Nephron (organoid): ENCODE results near the gene CTR9.
A peak's percentile ranks its signal among the peaks of the same experiment; 100 is the strongest.
"Not testable (repeated sequence)": the region's sequence is repeated elsewhere in the genome, so short reads cannot be mapped to it uniquely, and the experiment has no call there.

Source experiments
- H3K27ac Mint-ChIP-seq, 3 experiments: 2 replicates each; pipeline ENCODE4 v1.8.0; 2020; ENCODE audit warnings: mixed read lengths in 3 of 3, mild to moderate bottlenecking in 2 of 3, moderate library complexity in 1 of 3
- H3K27me3 Mint-ChIP-seq: 2 replicates; pipeline ENCODE4 v1.8.0; 2021; ENCODE audit warnings: low read depth, mild to moderate bottlenecking, moderate library complexity, mixed read lengths
- H3K36me3 Mint-ChIP-seq: 2 replicates; pipeline ENCODE4 v1.8.0; 2020; ENCODE audit warnings: low read depth, mixed read lengths
- H3K4me1 Mint-ChIP-seq: 2 replicates; pipeline ENCODE4 v1.8.0; 2020; ENCODE audit warnings: mixed read lengths
- H3K4me3 Mint-ChIP-seq, 3 experiments: 2 replicates each; pipeline ENCODE4 v1.8.0; 2020; ENCODE audit warnings: mild to moderate bottlenecking in 3 of 3, mixed read lengths in 3 of 3, moderate library complexity in 2 of 3
- H3K9me3 Mint-ChIP-seq: 2 replicates; pipeline ENCODE4 v1.8.0; 2020; ENCODE audit warnings: mixed read lengths
- TF ChIP-seq, protein P1 (sequence below), 3 experiments: fragments of 200-600 bp; sonication (generic); IDR thresholded peaks; one replicate each; pipeline ENCODE4 v1.5.0; 2021; ENCODE audit warnings: antibody characterized with exemption in 3 of 3; ENCODE audit not compliant: unreplicated experiment in 3 of 3

The CTR9 gene

DNA sequence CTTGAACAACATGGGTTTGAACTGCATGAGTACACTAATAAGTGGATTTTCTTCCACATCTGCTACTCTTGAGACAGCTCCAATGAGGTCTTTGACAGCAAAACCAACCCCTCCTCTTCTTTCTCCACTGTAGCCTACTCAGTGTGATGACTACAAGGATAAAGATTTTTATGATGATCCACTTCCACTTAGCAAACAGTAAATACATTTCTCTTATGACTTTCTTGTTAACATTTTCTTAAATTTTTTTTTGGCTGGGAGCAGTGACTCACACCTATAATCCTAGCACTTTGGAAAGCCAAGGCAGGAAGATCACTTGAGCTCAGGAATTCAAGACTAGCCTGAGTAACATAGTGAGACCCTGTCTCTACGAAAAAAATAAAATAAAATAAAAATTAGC, 67.5 kb downstream of the CTR9 start:
- H3K9me3 Mint-ChIP-seq, result no peaks in the 10 kb centered on the region
- no peaks in the 10 kb centered on the region for H3K27me3 Mint-ChIP-seq
- H3K4me3 Mint-ChIP-seq, result no peak overlapping the region
- no peak overlapping the region for H3K27ac Mint-ChIP-seq
- peaks cover 3% of the 10 kb centered on the region for H3K36me3 Mint-ChIP-seq
- peaks cover 9% of the 10 kb centered on the region for H3K4me1 Mint-ChIP-seq
- TF ChIP-seq, protein P1, sequence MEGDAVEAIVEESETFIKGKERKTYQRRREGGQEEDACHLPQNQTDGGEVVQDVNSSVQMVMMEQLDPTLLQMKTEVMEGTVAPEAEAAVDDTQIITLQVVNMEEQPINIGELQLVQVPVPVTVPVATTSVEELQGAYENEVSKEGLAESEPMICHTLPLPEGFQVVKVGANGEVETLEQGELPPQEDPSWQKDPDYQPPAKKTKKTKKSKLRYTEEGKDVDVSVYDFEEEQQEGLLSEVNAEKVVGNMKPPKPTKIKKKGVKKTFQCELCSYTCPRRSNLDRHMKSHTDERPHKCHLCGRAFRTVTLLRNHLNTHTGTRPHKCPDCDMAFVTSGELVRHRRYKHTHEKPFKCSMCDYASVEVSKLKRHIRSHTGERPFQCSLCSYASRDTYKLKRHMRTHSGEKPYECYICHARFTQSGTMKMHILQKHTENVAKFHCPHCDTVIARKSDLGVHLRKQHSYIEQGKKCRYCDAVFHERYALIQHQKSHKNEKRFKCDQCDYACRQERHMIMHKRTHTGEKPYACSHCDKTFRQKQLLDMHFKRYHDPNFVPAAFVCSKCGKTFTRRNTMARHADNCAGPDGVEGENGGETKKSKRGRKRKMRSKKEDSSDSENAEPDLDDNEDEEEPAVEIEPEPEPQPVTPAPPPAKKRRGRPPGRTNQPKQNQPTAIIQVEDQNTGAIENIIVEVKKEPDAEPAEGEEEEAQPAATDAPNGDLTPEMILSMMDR (IDR thresholded peaks at IDR 0.05; ENCODE audit: unreplicated experiment in 3 of 3), result no peak

DNA sequence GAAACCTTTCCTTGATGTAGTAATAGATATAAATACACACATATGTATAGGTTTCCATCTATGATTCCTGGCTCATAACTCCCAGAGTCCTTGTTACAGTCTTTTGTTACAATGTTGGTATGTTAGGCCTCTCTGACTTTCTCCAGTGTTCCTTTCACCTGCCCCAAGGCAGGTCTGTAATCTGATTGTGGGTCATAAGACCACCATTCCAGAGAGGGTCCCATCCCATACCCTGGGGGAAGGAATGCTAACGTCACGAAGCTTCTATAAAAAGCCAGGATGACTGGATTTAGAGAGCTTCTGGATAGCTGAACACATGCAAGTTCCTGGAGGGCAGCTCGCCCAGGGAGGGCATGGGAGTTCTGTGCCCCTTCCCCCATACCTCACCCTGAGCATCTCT, 71.4 kb downstream of the CTR9 start:
- not testable (repeated sequence) for H3K27me3 Mint-ChIP-seq, H3K27ac Mint-ChIP-seq, H3K4me3 Mint-ChIP-seq, H3K36me3 Mint-ChIP-seq, H3K9me3 Mint-ChIP-seq
- H3K4me1 Mint-ChIP-seq, result peaks cover 15% of the 10 kb centered on the region

DNA sequence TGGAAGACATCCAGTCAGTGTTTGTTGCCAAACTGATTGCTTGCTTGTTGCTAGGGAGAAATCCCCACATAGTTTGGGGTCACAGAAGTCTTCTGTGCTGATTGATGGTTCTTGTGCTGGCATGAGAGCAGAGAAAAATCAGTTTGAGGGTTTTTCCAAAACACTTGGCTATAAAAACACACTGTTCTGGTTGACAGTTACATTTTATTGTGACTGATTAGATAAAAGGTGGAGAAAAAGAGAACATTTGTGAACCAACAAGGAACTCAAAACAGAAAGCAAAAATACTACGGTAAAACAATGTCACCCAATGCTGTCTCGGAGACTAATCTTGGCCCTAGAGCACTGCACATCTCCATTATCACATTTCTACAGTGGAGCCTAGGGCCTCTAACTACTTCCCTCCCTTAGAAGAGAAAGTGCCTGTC, 72.1 kb downstream of the CTR9 start:
- Mint-ChIP-seq H3K36me3 (peaks cover 3% of the 10 kb centered on the region), H3K4me1 (peaks cover 15% of the 10 kb centered on the region), H3K27ac (peak overlapping the region; percentile 6 to 82 (median 77)), H3K27me3 (no peaks in the 10 kb centered on the region), H3K9me3 (no peaks in the 10 kb centered on the region), H3K4me3 (no peak overlapping the region)
- TF ChIP-seq, protein P1 (IDR thresholded peaks at IDR 0.05; ENCODE audit: unreplicated experiment in 3 of 3), result no peak

DNA sequence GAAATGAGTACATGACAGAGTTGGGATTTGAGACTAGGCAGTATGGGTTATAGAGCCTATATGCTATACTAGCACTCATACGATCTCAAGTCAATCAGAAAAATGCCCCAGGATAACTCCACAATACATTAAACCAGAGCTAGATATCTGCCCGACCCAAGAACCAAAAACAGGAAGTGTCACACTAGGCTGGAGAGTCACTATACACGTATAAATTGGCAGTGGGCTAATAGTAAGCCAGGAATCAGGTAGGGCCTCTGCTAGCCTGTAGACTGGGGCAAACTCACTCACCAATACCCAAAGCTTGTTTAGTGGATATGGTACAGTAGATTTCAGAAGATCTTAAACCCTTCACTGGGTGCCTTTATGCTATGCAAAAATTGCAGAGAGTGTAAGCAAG, 73.8 kb downstream of the CTR9 start:
- Mint-ChIP-seq H3K4me1 (peaks cover 15% of the 10 kb centered on the region), H3K27ac (no peak overlapping the region), H3K4me3 (no peak overlapping the region), H3K36me3 (peaks cover 3% of the 10 kb centered on the region), H3K27me3 (peaks cover 3% of the 10 kb centered on the region), H3K9me3 (no peaks in the 10 kb centered on the region)
- TF ChIP-seq, protein P1 (IDR thresholded peaks at IDR 0.05; ENCODE audit: unreplicated experiment in 3 of 3), result no peak

DNA sequence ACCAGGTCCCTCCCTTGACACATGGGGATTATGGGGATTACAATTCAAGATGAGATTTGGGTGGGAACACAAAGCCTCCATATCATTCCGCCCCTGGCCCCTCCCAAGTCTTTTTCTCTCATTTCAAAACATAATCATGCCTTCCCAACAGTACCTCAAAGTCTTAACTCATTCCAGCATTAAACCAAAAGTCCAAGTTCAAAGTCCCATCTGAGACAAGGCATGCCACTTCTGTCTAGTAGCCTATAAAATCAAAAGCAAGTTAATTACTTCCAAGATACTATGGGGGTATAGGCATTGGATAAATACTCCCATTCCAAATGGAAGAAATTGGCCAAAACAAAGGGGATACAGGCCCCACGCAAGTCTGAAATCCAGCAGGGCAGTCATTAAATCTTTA, 77.4 kb downstream of the CTR9 start:
- TF ChIP-seq, protein P1 (IDR thresholded peaks at IDR 0.05; ENCODE audit: unreplicated experiment in 3 of 3), result no peak
- Mint-ChIP-seq H3K4me3 (no peak overlapping the region), H3K27ac (no peak overlapping the region), H3K4me1 (peaks cover 7% of the 10 kb centered on the region), H3K36me3 (no peaks in the 10 kb centered on the region), H3K9me3 (no peaks in the 10 kb centered on the region), H3K27me3 (peaks cover 3% of the 10 kb centered on the region)

DNA sequence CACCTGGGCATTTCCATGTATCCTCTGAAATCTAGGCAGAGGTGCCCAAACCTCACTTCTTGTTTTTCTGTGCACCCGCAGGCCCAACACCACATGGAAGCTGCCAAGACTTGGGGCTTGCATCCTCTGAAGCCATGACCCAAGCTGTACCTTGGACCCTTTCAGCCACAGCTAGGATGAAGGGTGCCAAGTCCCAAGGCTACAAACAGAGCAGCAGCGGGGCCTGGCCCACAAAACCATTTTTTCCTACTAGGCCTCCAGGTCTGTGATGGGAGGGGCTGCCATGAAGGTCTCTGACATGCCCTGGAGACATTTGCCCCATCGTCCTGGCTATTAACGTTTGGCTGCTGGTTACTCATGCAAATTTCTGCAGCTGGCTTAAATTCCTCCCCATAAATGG, 78.1 kb downstream of the CTR9 start:
- H3K4me3 Mint-ChIP-seq, result no peak overlapping the region
- no peaks in the 10 kb centered on the region for H3K9me3 Mint-ChIP-seq
- TF ChIP-seq, protein P1 (IDR thresholded peaks at IDR 0.05; ENCODE audit: unreplicated experiment in 3 of 3), result no peak
- H3K27ac Mint-ChIP-seq, result no peak overlapping the region
- H3K4me1 Mint-ChIP-seq, result no peaks in the 10 kb centered on the region
- H3K27me3 Mint-ChIP-seq, result peaks cover 3% of the 10 kb centered on the region
- H3K36me3 Mint-ChIP-seq, result no peaks in the 10 kb centered on the region
